A549 (cell line): ENCODE measurements around the gene ZNF441. TPM values are rescaled to one million over a fixed set of nuclear protein-coding genes. Genes with fewer than 3 reads are reported as not detected.

Source experiments
- ATAC-seq, 2 experiments: fragments of 200-7000 bp in 1 of 2; fragments of >200 bp in 1 of 2; cut with Nextera tagmentation in 1 of 2; cut with Tn5 transposase in 1 of 2; 3 replicates each; pipeline versions ENCODE4 v1.8.0 to v1.9.1; 2018 to 2020; ENCODE audit warnings: mild to moderate bottlenecking in 1 of 2, moderate library complexity in 1 of 2
- CTCF ChIA-PET: fragments of 300-600 bp; sonication (Branson Sonifier 250); formaldehyde crosslinking; extraction: SDS; loops from one replicate; lab custom pipeline; 2021; ENCODE audit warnings: antibody characterized with exemption, inconsistent platforms; lab: Yijun Ruan, JAX
- POLR2A ChIA-PET: fragments of 350-600 bp; formaldehyde crosslinking; extraction: SDS; loops from one replicate; lab custom pipeline; 2021; ENCODE audit warnings: antibody characterized with exemption, inconsistent platforms; lab: Yijun Ruan, JAX
- DNase-seq, 2 experiments: peaks; one replicate each; pipeline versions ENCODE4 v3.0.0 to v3.0.0-alpha.2; 2011 to 2016; ENCODE audit warnings: low read depth in 1 of 2, low spot score in 1 of 2
- FAIRE-seq: peaks from 2 replicates; lab custom pipeline; 2011; peaks lifted over from hg19 to GRCh38; lab: Jason Lieb, UNC
- H3K27ac ChIP-seq, 2 experiments: fragments of >200 bp; sonication (Bioruptor Twin); formaldehyde crosslinking; 3 replicates each; pipeline ENCODE4 v1.5.1; 2016 to 2017
- H3K4me1 ChIP-seq: fragments of >200 bp; sonication (Bioruptor Twin); formaldehyde crosslinking; 3 replicates; pipeline ENCODE4 v1.6.1; 2016
- H3K4me2 ChIP-seq: fragments of >200 bp; sonication (Bioruptor Twin); formaldehyde crosslinking; 3 replicates; pipeline ENCODE4 v1.6.1; 2016
- H3K4me3 ChIP-seq: fragments of >200 bp; sonication (Bioruptor Twin); formaldehyde crosslinking; 3 replicates; pipeline ENCODE4 v1.5.1; 2016
- H3K9me3 ChIP-seq: fragments of >200 bp; sonication (Bioruptor Twin); formaldehyde crosslinking; 3 replicates; pipeline ENCODE4 v1.6.1; 2016
- ATOH8 ChIP-seq: fragments of 250-450 bp; sonication (Bioruptor Pico); IDR thresholded peaks from 2 replicates; pipeline ENCODE4 v1.5.0; 2020; ENCODE audit warnings: low read depth, mild to moderate bottlenecking, moderate library complexity
- BCL3 ChIP-seq: fragments of >200 bp; sonication (Bioruptor Twin); formaldehyde crosslinking; IDR thresholded peaks from 3 replicates; pipeline ENCODE4 v1.6.1; 2016
- CEBPB ChIP-seq, 2 experiments: fragments of >200 bp in 1 of 2; sonication (Bioruptor Twin) in 1 of 2; formaldehyde crosslinking in 1 of 2; IDR thresholded peaks; 2 replicates each; pipeline ENCODE4 v1.6.1; 2012 to 2016
- CHD2 ChIP-seq: fragments of 150-350 bp; IDR thresholded peaks from 2 replicates; pipeline ENCODE4 v1.6.1; 2014; ENCODE audit warnings: low read length; ENCODE audit not compliant: partially characterized antibody
- CTCF ChIP-seq: fragments of >200 bp; sonication (Bioruptor Twin); formaldehyde crosslinking; IDR thresholded peaks from 3 replicates; pipeline ENCODE4 v1.5.1; 2016
- EHMT2 ChIP-seq: fragments of 200-600 bp; sonication (generic); IDR thresholded peaks from 2 replicates; pipeline ENCODE4 v1.6.1; 2016; ENCODE audit warnings: antibody characterized with exemption, low read depth, mild to moderate bottlenecking, moderate library complexity
- ELK1 ChIP-seq: fragments of 150-350 bp; IDR thresholded peaks from 2 replicates; pipeline ENCODE4 v1.6.1; 2014; ENCODE audit warnings: low read depth, mild to moderate bottlenecking, low read length
- EP300 ChIP-seq, 2 experiments: fragments of >200 bp; sonication (Bioruptor Twin); formaldehyde crosslinking; IDR thresholded peaks; 2 replicates in 1 of 2; 3 replicates in 1 of 2; pipeline ENCODE4 v1.6.1; 2016 to 2017
- FOSB ChIP-seq: fragments of 250-450 bp; sonication (Bioruptor Pico); IDR thresholded peaks from 2 replicates; pipeline ENCODE4 v1.5.0; 2020; ENCODE audit warnings: mild to moderate bottlenecking, moderate library complexity
- FOXS1 ChIP-seq: fragments of 250-450 bp; sonication (Bioruptor Pico); IDR thresholded peaks from 2 replicates; pipeline ENCODE4 v1.5.0; 2020; ENCODE audit warnings: mild to moderate bottlenecking, moderate library complexity
- HES2 ChIP-seq: fragments of >200 bp; sonication (Bioruptor Twin); formaldehyde crosslinking; IDR thresholded peaks from 2 replicates; pipeline ENCODE4 v1.6.1; 2016
- HOXB13 ChIP-seq: fragments of 250-450 bp; sonication (Bioruptor Pico); IDR thresholded peaks from 2 replicates; pipeline ENCODE4 v1.5.0; 2020; ENCODE audit warnings: low read depth, mild to moderate bottlenecking, moderate library complexity
- JUN ChIP-seq, 2 experiments: fragments of >200 bp; sonication (Bioruptor Twin); formaldehyde crosslinking; IDR thresholded peaks; 2 replicates in 1 of 2; 3 replicates in 1 of 2; pipeline ENCODE4 v1.6.1; 2016 to 2017
- JUNB ChIP-seq: fragments of >200 bp; sonication (Bioruptor Twin); formaldehyde crosslinking; IDR thresholded peaks from 2 replicates; pipeline ENCODE4 v1.6.1; 2016
- KDM5A ChIP-seq: fragments of 200-600 bp; sonication (generic); IDR thresholded peaks from 2 replicates; pipeline ENCODE4 v1.6.1; 2016; ENCODE audit warnings: antibody characterized with exemption, mild to moderate bottlenecking
- MAFK ChIP-seq: fragments of 450-650 bp; IDR thresholded peaks from 2 replicates; pipeline ENCODE4 v1.6.1; 2014; ENCODE audit not compliant: partially characterized antibody
- MAX ChIP-seq: IDR thresholded peaks from 2 replicates; pipeline ENCODE4 v1.6.1; 2012
- POLR2A ChIP-seq: IDR thresholded peaks from 2 replicates; pipeline ENCODE4 v1.6.1; 2012; ENCODE audit warnings: mild to moderate bottlenecking, low read length
- TFCP2L1 ChIP-seq: fragments of 250-450 bp; sonication (Bioruptor Pico); IDR thresholded peaks from 2 replicates; pipeline ENCODE4 v1.5.0; 2021; ENCODE audit warnings: mild to moderate bottlenecking
- USF2 ChIP-seq: fragments of 450-650 bp; IDR thresholded peaks from 2 replicates; pipeline ENCODE4 v1.6.1; 2014; ENCODE audit warnings: antibody characterized with exemption
- ZFP36 ChIP-seq: fragments of 450-650 bp; IDR thresholded peaks from 2 replicates; pipeline ENCODE4 v1.6.1; 2014; ENCODE audit warnings: borderline replicate concordance; ENCODE audit not compliant: partially characterized antibody
- WGBS: methylation state at CpG from one replicate; pipeline ENCODE4 v1.1.6; 2017; ENCODE audit errors: missing lambda C conversion rate; 5-methylcytosine and 5-hydroxymethylcytosine counted together
- polyA plus RNA-seq, 4 experiments: library from polyadenylated mRNA; depleted of rRNA in 3 of 4; stranded (reverse); fragments of >200 nt; fragmentation: RNase III in 1 of 4; extraction: RNeasy Plus Mini Kit Qiagen cat#74134 plus additional on column Dnase treatment in 1 of 4; gene quantifications; 2 replicates in 3 of 4; 3 replicates in 1 of 4; pipeline ENCODE4 v1.2.3, GENCODE V29; 2011 to 2017

The ZNF441 gene
- polyA plus RNA-seq, 2 of the 4 experiments (the other 2 are of a cell fraction) = 0.01 TPM

- Histone ChIP-seq H3K27ac (no peak overlapping the region), H3K4me1 (no peaks in the 10 kb centered on the region), H3K9me3 (peaks cover 4% of the 10 kb centered on the region; the same call in 1 of the 3 replicates), H3K4me2 (no peak overlapping the region), H3K4me3 (no peak overlapping the region)
- TF ChIP-seq HES2 (no peak), POLR2A (no peak), CHD2 (no peak)
- ATAC-seq (no peak), DNase-seq (no peak), FAIRE-seq (no peak)
- POLR2A ChIA-PET = no interaction called here
- 77% methylated on average over 1 of the region's 1 CpG for WGBS
- CTCF ChIA-PET = no interaction called here
These were observed 31.4 kb upstream of the ZNF441 start for GRCh38 chr19:11735375-11735774.

- no peak for TF ChIP-seq JUNB
- no peak for TF ChIP-seq HES2
- TF ChIP-seq CHD2 = no peak
- TF ChIP-seq ZFP36 = no peak
- TF ChIP-seq ELK1 = no peak
- TF ChIP-seq JUN (IDR thresholded peaks at IDR 0.05) = no peak
- TF ChIP-seq HOXB13 (CRISPR knock-in tag) = no peak
- no peak for TF ChIP-seq FOSB (CRISPR knock-in tag)
- TF ChIP-seq EP300 (IDR thresholded peaks at IDR 0.05) = no peak
- no peak for TF ChIP-seq EHMT2
- TF ChIP-seq CEBPB (IDR thresholded peaks at IDR 0.05) = no peak
- TF ChIP-seq BCL3 = no peak
- TF ChIP-seq ATOH8 (CRISPR knock-in tag) = no peak
- no peak for TF ChIP-seq MAFK
- no peak for TF ChIP-seq USF2
- H3K4me1 ChIP-seq = no peaks in the 10 kb centered on the region
- FAIRE-seq = no peak
- no peak for DNase-seq
- POLR2A ChIA-PET = no interaction called here
- H3K9me3 ChIP-seq = no peaks in the 10 kb centered on the region; the same call in 2 of the 3 replicates
- no peak overlapping the region for H3K4me2 ChIP-seq
- ATAC-seq = no peak
- WGBS = 76% methylated on average over 2 of the region's 2 CpGs
- H3K27ac ChIP-seq = no peak overlapping the region
- CTCF ChIA-PET = no interaction called here
- H3K4me3 ChIP-seq = no peak overlapping the region
These were observed 30.1 kb upstream of the ZNF441 start for GRCh38 chr19:11736696-11737095.

- H3K4me2 ChIP-seq = peak overlapping the region; percentile 70
- ChIA-PET CTCF (no interaction called here), POLR2A (no interaction called here)
- H3K27ac ChIP-seq = peak overlapping the region; percentile 81 to 96
- ATAC-seq (peak; percentile 71 to 79), DNase-seq (peak in 1 of 2 experiments; percentile 43), FAIRE-seq (no peak)
- H3K4me1 ChIP-seq = no peaks in the 10 kb centered on the region
- H3K4me3 ChIP-seq = peak overlapping the region; percentile 95
- 0% methylated on average over 6 of the region's 52 CpGs for WGBS
- H3K9me3 ChIP-seq = no peaks in the 10 kb centered on the region; the same call in 2 of the 3 replicates
- TF ChIP-seq FOXS1 (CRISPR knock-in tag) (no peak), ELK1 (no peak), USF2 (no peak), BCL3 (no peak), TFCP2L1 (CRISPR knock-in tag) (no peak), CTCF (no peak), KDM5A (no peak), MAX (no peak), CEBPB (IDR thresholded peaks at IDR 0.05) (no peak)
These were observed 28.6 kb upstream of the ZNF441 start for GRCh38 chr19:11737964-11738745.
